Smooth muscle cell of the coronary artery (primary cell): Measurements from ENCODE around the gene RPGRIP1L. TPM values are rescaled to one million over a fixed set of nuclear protein-coding genes. Genes with fewer than 3 reads are reported as not detected.

Experiments used
- total RNA-seq: library from RNA; depleted of rRNA; stranded (reverse); fragments of >200 nt; gene quantifications from 2 replicates; pipeline ENCODE4 v1.2.3, GENCODE V29; 2014; ENCODE audit warnings: low replicate concordance

RPGRIP1L gene
- total RNA-seq = 7.6 and 10.6 TPM in 2 replicates

GRCh38 chr16:53703590-53704444 is at the start of gene RPGRIP1L, which contains the start of gene FTO:
TSS of gene RPGRIP1L (minus strand) at chr16:53703859. CDS start at chr16:53700723, 3,136 bp downstream.
TSS of gene FTO (plus strand) at chr16:53704156.

Other genes starting within 250 kb of the RPGRIP1L start
- gene AKTIP, start 200.7 kb downstream of the RPGRIP1L start, total RNA-seq = 18.7 and 22.2 TPM in 2 replicates
- 67.0 and 87.2 TPM in 2 replicates for gene FTO, start 297 bp upstream of the RPGRIP1L start, total RNA-seq